ENCODE data around the gene ELOA.

The ELOA gene

DNA sequence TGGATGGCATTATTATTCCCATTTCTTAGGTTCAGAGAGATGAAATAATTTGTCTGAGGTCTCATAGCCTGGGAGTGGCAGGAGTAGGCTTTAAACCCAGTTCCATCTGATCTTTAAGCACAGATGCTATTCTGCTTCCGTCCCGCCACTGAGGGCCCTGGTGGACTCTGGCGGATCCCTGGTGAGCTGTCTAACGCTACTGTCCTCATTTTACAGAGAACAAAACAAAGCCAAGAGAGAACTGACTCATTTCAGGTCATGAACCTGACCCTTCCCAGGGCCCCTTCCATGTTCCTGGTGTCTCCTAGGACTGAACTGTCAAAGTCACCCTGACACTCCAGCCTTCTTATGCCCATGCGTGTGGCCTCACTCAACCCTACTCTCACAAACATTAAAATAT is 60.4 kb downstream of the ELOA start:
- no peaks in the 10 kb centered on the region for H3K36me3 ChIP-seq (ENCODE audit: control insufficient read depth, insufficient read depth, low read length)
- no peak overlapping the region for H2AFZ ChIP-seq
- H3K4me2 ChIP-seq (ENCODE audit: low read length) = no peak overlapping the region
- no peaks in the 10 kb centered on the region for H3K9me3 ChIP-seq (ENCODE audit: control insufficient read depth, low read length)
- H3K27ac ChIP-seq = no peak overlapping the region
- no peaks in the 10 kb centered on the region for H3K27me3 ChIP-seq (ENCODE audit: control insufficient read depth, insufficient read depth, low read length)
- no peak overlapping the region for H3K4me3 ChIP-seq (ENCODE audit: low read depth, low read length)
- no peak overlapping the region for H3K9ac ChIP-seq
- TF ChIP-seq, protein P1, sequence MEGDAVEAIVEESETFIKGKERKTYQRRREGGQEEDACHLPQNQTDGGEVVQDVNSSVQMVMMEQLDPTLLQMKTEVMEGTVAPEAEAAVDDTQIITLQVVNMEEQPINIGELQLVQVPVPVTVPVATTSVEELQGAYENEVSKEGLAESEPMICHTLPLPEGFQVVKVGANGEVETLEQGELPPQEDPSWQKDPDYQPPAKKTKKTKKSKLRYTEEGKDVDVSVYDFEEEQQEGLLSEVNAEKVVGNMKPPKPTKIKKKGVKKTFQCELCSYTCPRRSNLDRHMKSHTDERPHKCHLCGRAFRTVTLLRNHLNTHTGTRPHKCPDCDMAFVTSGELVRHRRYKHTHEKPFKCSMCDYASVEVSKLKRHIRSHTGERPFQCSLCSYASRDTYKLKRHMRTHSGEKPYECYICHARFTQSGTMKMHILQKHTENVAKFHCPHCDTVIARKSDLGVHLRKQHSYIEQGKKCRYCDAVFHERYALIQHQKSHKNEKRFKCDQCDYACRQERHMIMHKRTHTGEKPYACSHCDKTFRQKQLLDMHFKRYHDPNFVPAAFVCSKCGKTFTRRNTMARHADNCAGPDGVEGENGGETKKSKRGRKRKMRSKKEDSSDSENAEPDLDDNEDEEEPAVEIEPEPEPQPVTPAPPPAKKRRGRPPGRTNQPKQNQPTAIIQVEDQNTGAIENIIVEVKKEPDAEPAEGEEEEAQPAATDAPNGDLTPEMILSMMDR (IDR thresholded peaks at IDR 0.05) = no peak
- no peaks in the 10 kb centered on the region for H3K79me2 ChIP-seq
- peaks cover 7% of the 10 kb centered on the region for H3K4me1 ChIP-seq

DNA sequence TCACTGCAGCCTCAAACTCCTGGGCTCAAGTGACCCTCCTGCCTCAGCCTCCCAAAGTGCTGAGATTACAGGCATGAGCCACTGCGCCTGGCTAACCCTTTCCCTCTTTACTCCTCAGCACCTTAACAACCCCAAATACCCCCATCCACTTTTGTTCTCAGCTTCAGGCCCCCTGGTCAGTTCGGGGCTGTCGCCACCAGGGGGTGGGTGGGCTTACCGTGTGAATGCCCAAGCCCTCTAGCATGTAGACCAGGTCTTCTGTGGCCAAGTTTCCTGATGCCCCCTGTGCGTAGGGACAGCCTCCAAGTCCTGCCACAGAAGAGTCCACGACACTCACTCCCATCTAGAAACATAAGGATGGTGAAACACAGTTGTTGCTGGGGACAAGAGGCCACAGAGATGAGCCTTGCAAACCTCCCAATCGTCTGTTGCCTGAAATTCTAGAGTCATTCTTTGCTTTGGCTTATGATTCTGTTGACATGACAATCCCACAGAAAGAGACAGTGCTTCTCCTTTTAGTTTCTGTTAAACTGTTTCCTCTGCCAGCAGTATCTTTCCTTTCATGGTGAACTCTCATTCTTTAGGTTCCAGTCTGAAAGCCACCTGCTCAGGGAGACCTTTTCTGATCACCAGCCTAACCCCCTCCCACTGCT is 61.0 kb downstream of the ELOA start:
- H3K79me2 ChIP-seq = no peaks in the 10 kb centered on the region
- peaks cover 7% of the 10 kb centered on the region for H3K4me1 ChIP-seq
- H3K4me3 ChIP-seq (ENCODE audit: low read depth, low read length) = no peak overlapping the region
- H3K4me2 ChIP-seq (ENCODE audit: low read length) = no peak overlapping the region
- TF ChIP-seq, protein P1 (IDR thresholded peaks at IDR 0.05) = no peak
- H3K9ac ChIP-seq = no peak overlapping the region
- no peaks in the 10 kb centered on the region for H3K36me3 ChIP-seq (ENCODE audit: control insufficient read depth, insufficient read depth, low read length)
- H3K27me3 ChIP-seq (ENCODE audit: control insufficient read depth, insufficient read depth, low read length) = no peaks in the 10 kb centered on the region
- H3K27ac ChIP-seq = no peak overlapping the region
- no peaks in the 10 kb centered on the region for H3K9me3 ChIP-seq (ENCODE audit: control insufficient read depth, low read length)
- no peak overlapping the region for H2AFZ ChIP-seq

DNA sequence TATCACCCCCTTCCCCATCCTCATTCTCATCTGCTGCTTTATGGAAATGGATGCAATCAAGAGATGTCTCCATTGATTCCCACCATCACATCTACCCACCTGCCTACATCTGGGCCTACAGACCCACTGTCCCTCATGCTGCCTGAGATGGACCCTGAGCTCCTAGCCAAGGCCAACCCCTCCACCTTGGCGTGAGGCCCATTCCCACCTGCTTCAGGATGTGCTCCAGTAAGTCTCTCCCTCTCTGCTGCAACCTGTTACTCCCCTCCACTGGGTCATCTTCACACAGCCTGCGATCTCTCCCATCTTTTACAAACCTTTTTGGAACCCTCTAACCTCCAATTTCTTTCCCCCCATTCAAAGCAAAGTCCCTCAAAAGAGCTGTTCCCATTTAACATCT is 61.8 kb downstream of the ELOA start:
- peaks cover 3% of the 10 kb centered on the region for H3K4me1 ChIP-seq
- H3K79me2 ChIP-seq = no peaks in the 10 kb centered on the region
- no peak overlapping the region for H2AFZ ChIP-seq
- H3K9ac ChIP-seq = no peak overlapping the region
- no peak overlapping the region for H3K4me2 ChIP-seq (ENCODE audit: low read length)
- TF ChIP-seq, protein P1 (IDR thresholded peaks at IDR 0.05) = no peak
- no peaks in the 10 kb centered on the region for H3K9me3 ChIP-seq (ENCODE audit: control insufficient read depth, low read length)
- H3K27ac ChIP-seq = no peak overlapping the region
- no peaks in the 10 kb centered on the region for H3K27me3 ChIP-seq (ENCODE audit: control insufficient read depth, insufficient read depth, low read length)
- H3K36me3 ChIP-seq (ENCODE audit: control insufficient read depth, insufficient read depth, low read length) = no peaks in the 10 kb centered on the region
- no peak overlapping the region for H3K4me3 ChIP-seq (ENCODE audit: low read depth, low read length)

DNA sequence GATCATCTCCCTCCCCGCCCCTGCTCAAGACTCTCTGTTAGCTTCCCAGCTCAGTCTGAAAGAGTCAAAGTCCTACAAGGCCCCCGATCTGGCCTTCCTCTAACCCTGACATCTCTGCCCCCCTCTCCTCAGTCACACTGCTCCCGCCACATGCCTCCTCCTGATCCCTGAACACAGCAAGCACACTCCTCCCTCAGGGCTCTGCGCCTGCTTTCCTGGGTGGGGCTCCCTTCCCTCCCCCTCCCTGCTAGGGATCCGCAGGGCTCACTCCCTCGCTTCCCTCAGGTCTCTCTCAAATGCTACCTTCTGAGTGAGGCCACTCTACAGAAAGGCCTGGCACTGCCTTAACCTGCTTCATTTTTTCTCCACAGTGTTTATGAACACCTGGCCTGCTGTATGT is 63.0 kb downstream of the ELOA start:
- Histone ChIP-seq H3K27ac (no peak overlapping the region), H3K36me3 (ENCODE audit: control insufficient read depth, insufficient read depth, low read length) (no peaks in the 10 kb centered on the region), H3K79me2 (no peaks in the 10 kb centered on the region)

More for the DNA sequence above, 63.0 kb downstream of the ELOA start:
- no peaks in the 10 kb centered on the region for H3K27me3 ChIP-seq (ENCODE audit: control insufficient read depth, insufficient read depth, low read length)
- TF ChIP-seq, protein P1 (IDR thresholded peaks at IDR 0.05) = no peak
- no peaks in the 10 kb centered on the region for H3K9me3 ChIP-seq (ENCODE audit: control insufficient read depth, low read length)
- H3K4me1 ChIP-seq = peaks cover 3% of the 10 kb centered on the region
- no peak overlapping the region for H2AFZ ChIP-seq
- no peak overlapping the region for H3K4me3 ChIP-seq (ENCODE audit: low read depth, low read length)
- H3K4me2 ChIP-seq (ENCODE audit: low read length) = no peak overlapping the region
- H3K9ac ChIP-seq = no peak overlapping the region

All from parathyroid adenoma (tissue), 2 donors.